Cardiac muscle cell (in vitro differentiated cells and primary cell): Measurements from ENCODE around the gene POLR2L. TPM values are rescaled to one million over a fixed set of nuclear protein-coding genes. Genes with fewer than 3 reads are reported as not detected.

Experiments used
- DNase-seq, 2 donors: peaks; one replicate each; pipeline versions ENCODE4 v3.0.0 to v3.0.0-alpha.2; 2010 to 2017; ENCODE audit warnings: low read depth in 1 of 2, low spot score in 1 of 2
- H3K27ac ChIP-seq: fragments of 200-600 bp; sonication (generic); 2 replicates; pipeline ENCODE4 v1.5.1; 2016
- H3K27me3 ChIP-seq: fragments of 200-600 bp; sonication (generic); 2 replicates; pipeline ENCODE4 v1.6.0; 2016; ENCODE audit warnings: control low read depth
- H3K36me3 ChIP-seq: fragments of 200-600 bp; sonication (generic); 2 replicates; pipeline ENCODE4 v1.5.1; 2016; ENCODE audit warnings: control low read depth
- H3K4me1 ChIP-seq: fragments of 200-600 bp; sonication (generic); 2 replicates; pipeline ENCODE4 v1.8.1; 2017; ENCODE audit warnings: low read depth, mild to moderate bottlenecking, mixed run types
- H3K4me3 ChIP-seq: fragments of 200-600 bp; sonication (generic); 2 replicates; pipeline ENCODE4 v1.5.1; 2016; ENCODE audit warnings: mild to moderate bottlenecking
- H3K9me3 ChIP-seq: fragments of 200-600 bp; sonication (generic); 2 replicates; pipeline ENCODE4 v1.5.1; 2017; ENCODE audit warnings: low read depth, mild to moderate bottlenecking, control low read depth
- CTCF ChIP-seq: IDR thresholded peaks from 2 replicates; pipeline ENCODE4 v1.5.1; 2012; ENCODE audit warnings: low read depth, mild to moderate bottlenecking, low read length
- polyA plus RNA-seq: library from polyadenylated mRNA; unstranded; fragments of >200 nt; fragmentation: Nextera tagmentation; extraction: Ambion mirVana; gene quantifications from 2 replicates; pipeline ENCODE4 v1.2.1, GENCODE V29; 2016
- total RNA-seq: library from RNA; depleted of rRNA; stranded (reverse); fragments of >200 nt; gene quantifications from 2 replicates; pipeline ENCODE4 v1.2.3, GENCODE V29; 2016

The POLR2L gene
- total RNA-seq (67.3 and 152 TPM in 2 replicates), polyA plus RNA-seq (317 and 482 TPM in 2 replicates)

GRCh38 chr11:842370-843002, at the start of gene POLR2L, which contains the start of gene TSPAN4:
Gene POLR2L (minus strand): TSS chr11:842529. CDS start chr11:842508, 21 bp downstream.
Gene TSPAN4 (plus strand): TSS chr11:842852. CDS start chr11:850305, 7,453 bp downstream.
- TF ChIP-seq CTCF: no peak
- Histone ChIP-seq H3K4me1 (peaks cover 28% of the 10 kb centered on the region), H3K4me3 (peak within 1 kb of the TSS; percentile 98), H3K36me3 (peaks cover 22% of the 10 kb centered on the region), H3K27ac (peak within 1 kb of the TSS; percentile 99), H3K27me3 (no peaks in the 10 kb centered on the region), H3K9me3 (no peaks in the 10 kb centered on the region)
- DNase-seq: peak; percentile 94 to 95

- Histone ChIP-seq H3K4me3 (no peak overlapping the region), H3K9me3 (no peaks in the 10 kb centered on the region), H3K27me3 (no peaks in the 10 kb centered on the region), H3K4me1 (no peaks in the 10 kb centered on the region), H3K27ac (no peak overlapping the region), H3K36me3 (no peaks in the 10 kb centered on the region)
- TF ChIP-seq CTCF: no peak
- no peak for DNase-seq
Observed at GRCh38 chr11:890794-891540, 48.6 kb upstream of the POLR2L start.

GRCh38 chr11:889687-890475, 47.6 kb upstream of the POLR2L start:
- Histone ChIP-seq H3K27me3 (no peaks in the 10 kb centered on the region), H3K4me3 (no peak overlapping the region), H3K4me1 (no peaks in the 10 kb centered on the region), H3K27ac (no peak overlapping the region), H3K9me3 (no peaks in the 10 kb centered on the region), H3K36me3 (no peaks in the 10 kb centered on the region)
- no peak for DNase-seq
- TF ChIP-seq CTCF: no peak

GRCh38 chr11:889257-889656, 46.9 kb upstream of the POLR2L start:
- no peak for TF ChIP-seq CTCF

GRCh38 chr11:888310-889212, 46.2 kb upstream of the POLR2L start:
- Histone ChIP-seq H3K9me3 (no peaks in the 10 kb centered on the region), H3K4me3 (no peak overlapping the region), H3K36me3 (no peaks in the 10 kb centered on the region), H3K4me1 (no peaks in the 10 kb centered on the region), H3K27ac (no peak overlapping the region), H3K27me3 (no peaks in the 10 kb centered on the region)
- no peak for DNase-seq
- TF ChIP-seq CTCF: no peak

More at GRCh38 chr11:889257-889656, 46.9 kb upstream of the POLR2L start:
- Histone ChIP-seq H3K4me1 (no peaks in the 10 kb centered on the region), H3K27ac (no peak overlapping the region), H3K9me3 (no peaks in the 10 kb centered on the region), H3K27me3 (no peaks in the 10 kb centered on the region), H3K4me3 (no peak overlapping the region), H3K36me3 (no peaks in the 10 kb centered on the region)
- DNase-seq: no peak
